ENCODE measurements around the gene PLOD3.
"Not testable (repeated sequence)": the region's sequence is repeated elsewhere in the genome, so short reads cannot be mapped to it uniquely, and the experiment has no call there.

Gene PLOD3

GRCh38 chr7:101217388-101218235 lies at the start of gene PLOD3, which contains the start of gene ZNHIT1:
PLOD3 (minus strand) TSS chr7:101217581; CDS start chr7:101217274, 307 bp downstream.
ZNHIT1 (plus strand) TSS chr7:101218165; CDS start chr7:101218196, 31 bp downstream.
- peak; percentile 97 for DNase-seq

GRCh38 chr7:101265622-101266516 lies 48.5 kb upstream of the PLOD3 start:
- DNase-seq = no peak

GRCh38 chr7:101264102-101264706 lies 46.8 kb upstream of the PLOD3 start:
- DNase-seq = not testable (repeated sequence)

- no peak for DNase-seq
Observed at GRCh38 chr7:101258243-101258731, 40.9 kb upstream of the PLOD3 start.

GRCh38 chr7:101255796-101256195 lies 38.4 kb upstream of the PLOD3 start:
- DNase-seq = no peak

GRCh38 chr7:101253199-101253598 lies 35.8 kb upstream of the PLOD3 start:
- not testable (repeated sequence) for DNase-seq

- peak; percentile 94 for DNase-seq
Observed at GRCh38 chr7:101251871-101252659, 34.7 kb upstream of the PLOD3 start.

GRCh38 chr7:101250324-101250723 lies 32.9 kb upstream of the PLOD3 start:
- no peak for DNase-seq

- no peak for DNase-seq
Observed at GRCh38 chr7:101248276-101248675, 30.9 kb upstream of the PLOD3 start.

- DNase-seq = no peak
Observed at GRCh38 chr7:101245147-101245668, 27.8 kb upstream of the PLOD3 start.

- DNase-seq = peak; percentile 88
Observed at GRCh38 chr7:101244375-101245146, 27.2 kb upstream of the PLOD3 start, which contains the start of gene FIS1. FIS1 (minus strand) TSS chr7:101245081; CDS start chr7:101245004, 77 bp downstream.

GRCh38 chr7:101243646-101244374 lies 26.4 kb upstream of the PLOD3 start:
- DNase-seq = no peak

- DNase-seq = no peak
Observed at GRCh38 chr7:101241443-101242349, 24.3 kb upstream of the PLOD3 start.

GRCh38 chr7:101241015-101241363 lies 23.6 kb upstream of the PLOD3 start:
- no peak for DNase-seq

- no peak for DNase-seq
Observed at GRCh38 chr7:101240226-101241014, 23.0 kb upstream of the PLOD3 start.

GRCh38 chr7:101239951-101240220 lies 22.5 kb upstream of the PLOD3 start:
- DNase-seq = no peak

- DNase-seq = no peak
Observed at GRCh38 chr7:101239191-101239950, 22.0 kb upstream of the PLOD3 start.
